Body of pancreas (tissue), 4 donors: Measurements from ENCODE around the gene DNAJC13. TPM values are rescaled to one million over a fixed set of nuclear protein-coding genes. Genes with fewer than 3 reads are reported as not detected.
A peak's percentile ranks its signal among the peaks of the same experiment; 100 is the strongest.

Experiments used
- ATAC-seq: fragments of 150-250 bp; one replicate; pipeline ENCODE4 v1.9.1; 2016
- DNase-seq, 4 donors: peaks; one replicate each; pipeline ENCODE4 v3.0.0-alpha.2; 2019
- H3K27ac ChIP-seq, 4 donors: fragments of 200-600 bp; sonication (generic); 1 replicate in 3 of 4; 2 replicates in 1 of 4; pipeline versions ENCODE4 v1.5.1 to v1.6.1; 2016 to 2019; ENCODE audit warnings: mild to moderate bottlenecking in 1 of 4, mixed read lengths in 1 of 4, moderate library complexity in 1 of 4
- H3K27me3 ChIP-seq, 2 donors: fragments of 200-600 bp; sonication (generic); one replicate each; pipeline ENCODE4 v1.6.0; 2016; ENCODE audit warnings: mild to moderate bottlenecking in 1 of 2
- H3K36me3 ChIP-seq, 2 donors: fragments of 200-600 bp; sonication (generic); replicated peaks in 1 of 2; 2 replicates each; pipeline ENCODE4 v1.5.1; 2016; ENCODE audit warnings: low read depth in 2 of 2; ENCODE audit not compliant: insufficient read depth in 1 of 2
- H3K4me1 ChIP-seq: fragments of 200-600 bp; sonication (generic); one replicate; pipeline ENCODE4 v1.6.0; 2016
- H3K4me3 ChIP-seq, 2 donors: fragments of 200-600 bp; sonication (generic); 1 replicate in 1 of 2; 2 replicates in 1 of 2; pipeline ENCODE4 v1.5.1; 2016 to 2019
- H3K9me3 ChIP-seq, 3 donors: fragments of 200-600 bp; sonication (generic); 1 replicate in 2 of 3; 2 replicates in 1 of 3; pipeline ENCODE4 v1.5.1; 2016
- CTCF ChIP-seq, 7 experiments: fragments of 450-650 bp in 4 of 7; fragments of 200-600 bp in 3 of 7; sonication (generic) in 3 of 7; IDR thresholded peaks; one replicate each; pipeline ENCODE4 v1.5.1; 2016 to 2019; ENCODE audit warnings: antibody characterized with exemption in 7 of 7
- POLR2A ChIP-seq, 3 donors: fragments of 450-650 bp; IDR thresholded peaks; one replicate each; pipeline ENCODE4 v1.6.1; 2016; ENCODE audit warnings: antibody characterized with exemption in 3 of 3, mild to moderate bottlenecking in 2 of 3
- WGBS, 2 donors: methylation state at CpG; one replicate each; pipeline ENCODE4 v1.1.5; 2017; 5-methylcytosine and 5-hydroxymethylcytosine counted together
- intact Hi-C: fragments of 100-400 bp; cut with DNase I; formaldehyde crosslinking; loops from one replicate; pipeline ENCODE4 v1.15.1; 2023
- total RNA-seq, 2 donors: library from RNA; depleted of rRNA; stranded (reverse); fragments of >200 nt; gene quantifications; one replicate each; pipeline ENCODE4 v1.1.0, GENCODE V29; 2016

Gene DNAJC13
- total RNA-seq, 2 donors from 2014 or later: 21.5 to 36.9 TPM

- TF ChIP-seq CTCF (IDR thresholded peaks at IDR 0.05): no peak
- no peak for TF ChIP-seq POLR2A (IDR thresholded peaks at IDR 0.05)
- H3K36me3 ChIP-seq: no peaks in the 10 kb centered on the region
- no peak overlapping the region for H3K4me3 ChIP-seq
- no peaks in the 10 kb centered on the region for H3K27me3 ChIP-seq
- 71 to 75% methylated on average over 3 of the region's 3 CpGs for WGBS, 2 donors
- H3K27ac ChIP-seq: peak overlapping the region in 2 of 4 donors; percentile 7 to 24
- peaks cover 34% of the 10 kb centered on the region for H3K4me1 ChIP-seq
- DNase-seq: no peak
- H3K9me3 ChIP-seq: no peaks in the 10 kb centered on the region
- intact Hi-C loops: loop anchor here (5.0 kb wide), 1 partner anchor 106 kb away; no protein-coding TSS in a partner anchor
- no peak for ATAC-seq
Measured at GRCh38 chr3:132536442-132537153, 119.3 kb downstream of the DNAJC13 start.

GRCh38 chr3:132537297-132537696 lies 120.0 kb downstream of the DNAJC13 start:
- no peak for DNase-seq
- TF ChIP-seq POLR2A (IDR thresholded peaks at IDR 0.05): no peak
- TF ChIP-seq CTCF (IDR thresholded peaks at IDR 0.05): no peak
- no peaks in the 10 kb centered on the region for H3K36me3 ChIP-seq
- peak overlapping the region in 1 of 4 donors; percentile 24 for H3K27ac ChIP-seq
- H3K9me3 ChIP-seq: no peaks in the 10 kb centered on the region
- no peaks in the 10 kb centered on the region for H3K27me3 ChIP-seq
- no peak overlapping the region for H3K4me3 ChIP-seq
- no peak for ATAC-seq
- H3K4me1 ChIP-seq: peaks cover 34% of the 10 kb centered on the region
- intact Hi-C loops: loop anchor here (5.0 kb wide), 1 partner anchor 105 kb away; no protein-coding TSS in a partner anchor
- WGBS, 2 donors: 79 to 90% methylated on average over 1 of the region's 1 CpG

- intact Hi-C loops: loop anchor here (5.0 kb wide), 1 partner anchor 104 kb away; no protein-coding TSS in a partner anchor
- WGBS, 2 donors: 16 to 29% methylated on average over 5 of the region's 5 CpGs
- ATAC-seq (peak; percentile 68), DNase-seq (peak in 3 of 4 donors; percentile 38 to 48 (median 45))
- TF ChIP-seq CTCF (IDR thresholded peaks at IDR 0.05) (no peak), POLR2A (IDR thresholded peaks at IDR 0.05) (no peak)
- Histone ChIP-seq H3K36me3 (no peaks in the 10 kb centered on the region), H3K27ac (peak overlapping the region in 2 of 4 donors; percentile 4 to 24), H3K9me3 (no peaks in the 10 kb centered on the region), H3K27me3 (no peaks in the 10 kb centered on the region), H3K4me1 (peaks cover 39% of the 10 kb centered on the region), H3K4me3 (no peak overlapping the region)
Measured at GRCh38 chr3:132538072-132538471, 120.8 kb downstream of the DNAJC13 start.

- no peak for ATAC-seq
- TF ChIP-seq CTCF (IDR thresholded peaks at IDR 0.05): no peak
- no peak for TF ChIP-seq POLR2A (IDR thresholded peaks at IDR 0.05)
- H3K36me3 ChIP-seq: no peaks in the 10 kb centered on the region
- no peaks in the 10 kb centered on the region for H3K27me3 ChIP-seq
- no peak overlapping the region for H3K4me3 ChIP-seq
- H3K9me3 ChIP-seq: no peaks in the 10 kb centered on the region
- intact Hi-C loops: loop anchor here (5.0 kb wide), 1 partner anchor 103 kb away; no protein-coding TSS in a partner anchor
- peaks cover 44% of the 10 kb centered on the region for H3K4me1 ChIP-seq
- WGBS, 2 donors: 44 to 45% methylated on average over 3 of the region's 3 CpGs
- H3K27ac ChIP-seq: no peak overlapping the region
- no peak for DNase-seq
Measured at GRCh38 chr3:132539681-132540080, 122.4 kb downstream of the DNAJC13 start.
